ENCODE results near the gene NKX3-2.

Gene NKX3-2

GRCh38 chr4:13496605-13497004 is 47.7 kb downstream of the NKX3-2 start:
- no peak for DNase-seq

GRCh38 chr4:13495753-13496152 is 48.6 kb downstream of the NKX3-2 start:
- DNase-seq, result no peak

GRCh38 chr4:13493793-13494192 is 50.5 kb downstream of the NKX3-2 start:
- no peak for DNase-seq

GRCh38 chr4:13492747-13493146 is 51.6 kb downstream of the NKX3-2 start:
- DNase-seq, result no peak
